Breast epithelium (tissue), 3 donors: ENCODE results near the gene ESYT2.

Experiments
- CTCF ChIP-seq, 3 donors: fragments of 450-650 bp; IDR thresholded peaks; one replicate each; pipeline ENCODE4 v1.5.1; 2016 to 2017; ENCODE audit warnings: antibody characterized with exemption in 3 of 3, mild to moderate bottlenecking in 3 of 3, moderate library complexity in 3 of 3
- POLR2A ChIP-seq: fragments of 450-650 bp; IDR thresholded peaks from one replicate; pipeline ENCODE4 v1.6.1; 2016; ENCODE audit warnings: antibody characterized with exemption, mild to moderate bottlenecking, moderate library complexity

GRCh38 chr7:158864833-158865232 is 35.5 kb upstream of the ESYT2 start:
- no peak for TF ChIP-seq CTCF (IDR thresholded peaks at IDR 0.05)
- TF ChIP-seq POLR2A = no peak
